ENCODE results near the gene GRAMD1B.

GRCh38 chr11:123407996-123408597 lies 22.0 kb upstream of the GRAMD1B start:
- TF ChIP-seq RAD21 (IDR thresholded peaks at IDR 0.05), result no peak
- no peak for TF ChIP-seq RXRA (IDR thresholded peaks at IDR 0.05)
- TF ChIP-seq CTCF (IDR thresholded peaks at IDR 0.05; ENCODE audit: low read depth, low read length, missing input control), result no peak
- TF ChIP-seq YY1 (IDR thresholded peaks at IDR 0.05), result no peak
- no peak for TF ChIP-seq TAF1 (conservative IDR thresholded peaks at IDR 0.05)

Data from liver (tissue), 3 donors.